ENCODE results near the gene SLFN14.
A peak's percentile ranks its signal among the peaks of the same experiment; 100 is the strongest.

SLFN14 gene

GRCh38 chr17:35546487-35546886 lies 14.1 kb downstream of the SLFN14 start:
- no peak overlapping the region for H2AFZ ChIP-seq (ENCODE audit: low read length)
- H3K4me2 ChIP-seq (ENCODE audit: low read depth, low read length, poor library complexity, severe bottlenecking) = no peak overlapping the region
- TF ChIP-seq CTCF (conservative IDR thresholded peaks at IDR 0.05; ENCODE audit: low read length) (no peak), EZH2phosphoT487 (IDR thresholded peaks at IDR 0.05; ENCODE audit: borderline replicate concordance) (no peak)
- no peaks in the 10 kb centered on the region for H4K20me1 ChIP-seq (ENCODE audit: insufficient read depth, low read length, poor library complexity, severe bottlenecking)
- peaks cover 24% of the 10 kb centered on the region for H3K4me1 ChIP-seq (ENCODE audit: insufficient read depth, low read length, poor library complexity, severe bottlenecking)
- no peaks in the 10 kb centered on the region for H3K9me3 ChIP-seq (ENCODE audit: insufficient read depth, low read depth, low read length)
- no peaks in the 10 kb centered on the region for H3K36me3 ChIP-seq (ENCODE audit: insufficient read depth, low read length)
- H3K9ac ChIP-seq (ENCODE audit: low read depth, low read length, poor library complexity, severe bottlenecking) = no peak overlapping the region
- H3F3A ChIP-seq (ENCODE audit: low read depth) = peaks cover 11% of the 10 kb centered on the region; the same call in 1 of the 2 replicates
- no peaks in the 10 kb centered on the region for H3K79me2 ChIP-seq (ENCODE audit: insufficient read depth, low read length)
- H3K9me2 ChIP-seq (replicated peaks; ENCODE audit: low read depth, low read length) = no peaks in the 10 kb centered on the region
- H3K27me3 ChIP-seq (ENCODE audit: insufficient read depth, low read length, poor library complexity, severe bottlenecking) = no peaks in the 10 kb centered on the region
- H3K4me3 ChIP-seq (ENCODE audit: low read length, poor library complexity, severe bottlenecking) = no peak overlapping the region

GRCh38 chr17:35545150-35545549 lies 15.5 kb downstream of the SLFN14 start:
- Histone ChIP-seq H3F3A (ENCODE audit: low read depth) (peaks cover 11% of the 10 kb centered on the region; the same call in 1 of the 2 replicates), H4K20me1 (ENCODE audit: insufficient read depth, low read length, poor library complexity, severe bottlenecking) (no peaks in the 10 kb centered on the region), H3K27me3 (ENCODE audit: insufficient read depth, low read length, poor library complexity, severe bottlenecking) (no peaks in the 10 kb centered on the region)

DNA sequence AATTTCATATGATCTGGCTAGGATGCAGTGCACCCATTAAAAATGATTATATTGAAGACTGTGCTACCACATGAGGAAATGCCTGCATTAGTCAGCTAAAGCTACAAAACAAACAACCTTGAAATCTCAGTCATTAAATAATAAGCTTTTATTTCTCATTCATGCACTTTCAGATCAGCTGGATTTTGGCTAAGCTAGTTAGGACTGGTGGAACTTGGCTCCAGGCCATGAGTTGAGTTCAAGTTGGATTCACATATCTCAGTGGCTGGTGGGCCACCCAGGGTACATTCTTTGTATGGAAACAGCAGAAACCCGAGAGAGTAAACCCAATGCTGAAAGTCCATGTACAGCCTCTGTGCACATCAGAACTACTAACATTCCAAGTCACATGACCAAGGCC lies 16.8 kb downstream of the SLFN14 start:
- Histone ChIP-seq H3K9me3 (ENCODE audit: insufficient read depth, low read depth, low read length) (no peaks in the 10 kb centered on the region), H3K9ac (ENCODE audit: low read depth, low read length, poor library complexity, severe bottlenecking) (peak overlapping the region; percentile 29), H3F3A (ENCODE audit: low read depth) (peaks cover 11% of the 10 kb centered on the region; the same call in 1 of the 2 replicates), H3K9me2 (replicated peaks; ENCODE audit: low read depth, low read length) (no peaks in the 10 kb centered on the region), H3K36me3 (ENCODE audit: insufficient read depth, low read length) (no peaks in the 10 kb centered on the region), H3K4me3 (ENCODE audit: low read length, poor library complexity, severe bottlenecking) (peak overlapping the region; percentile 54), H3K4me2 (ENCODE audit: low read depth, low read length, poor library complexity, severe bottlenecking) (peak overlapping the region; percentile 71), H4K20me1 (ENCODE audit: insufficient read depth, low read length, poor library complexity, severe bottlenecking) (no peaks in the 10 kb centered on the region), H3K27me3 (ENCODE audit: insufficient read depth, low read length, poor library complexity, severe bottlenecking) (no peaks in the 10 kb centered on the region), H2AFZ (ENCODE audit: low read length) (no peak overlapping the region), H3K79me2 (ENCODE audit: insufficient read depth, low read length) (no peaks in the 10 kb centered on the region), H3K4me1 (ENCODE audit: insufficient read depth, low read length, poor library complexity, severe bottlenecking) (peaks cover 45% of the 10 kb centered on the region)
- TF ChIP-seq CTCF (conservative IDR thresholded peaks at IDR 0.05; ENCODE audit: low read length) (no peak), EZH2phosphoT487 (IDR thresholded peaks at IDR 0.05; ENCODE audit: borderline replicate concordance) (no peak)

More at GRCh38 chr17:35545150-35545549, 15.5 kb downstream of the SLFN14 start:
- H3K79me2 ChIP-seq (ENCODE audit: insufficient read depth, low read length) = no peaks in the 10 kb centered on the region
- no peak overlapping the region for H2AFZ ChIP-seq (ENCODE audit: low read length)
- no peaks in the 10 kb centered on the region for H3K36me3 ChIP-seq (ENCODE audit: insufficient read depth, low read length)
- H3K9ac ChIP-seq (ENCODE audit: low read depth, low read length, poor library complexity, severe bottlenecking) = no peak overlapping the region
- no peak overlapping the region for H3K4me3 ChIP-seq (ENCODE audit: low read length, poor library complexity, severe bottlenecking)
- H3K4me2 ChIP-seq (ENCODE audit: low read depth, low read length, poor library complexity, severe bottlenecking) = no peak overlapping the region
- peaks cover 37% of the 10 kb centered on the region for H3K4me1 ChIP-seq (ENCODE audit: insufficient read depth, low read length, poor library complexity, severe bottlenecking)
- no peak for TF ChIP-seq EZH2phosphoT487 (IDR thresholded peaks at IDR 0.05; ENCODE audit: borderline replicate concordance)
- TF ChIP-seq CTCF (conservative IDR thresholded peaks at IDR 0.05; ENCODE audit: low read length) = no peak
- no peaks in the 10 kb centered on the region for H3K9me2 ChIP-seq (replicated peaks; ENCODE audit: low read depth, low read length)
- no peaks in the 10 kb centered on the region for H3K9me3 ChIP-seq (ENCODE audit: insufficient read depth, low read depth, low read length)

All from Loucy (cell line).